Adipocyte (in vitro differentiated cells): ENCODE results near the gene CPA4.
"Not testable (repeated sequence)": the region's sequence is repeated elsewhere in the genome, so short reads cannot be mapped to it uniquely, and the experiment has no call there.

ENCODE experiments used
- DNase-seq: peaks from one replicate; pipeline ENCODE4 v3.0.0-alpha.2; 2015; ENCODE audit warnings: low read depth
- H3K27me3 ChIP-seq: replicated peaks from 2 replicates; pipeline ENCODE4 v1.7.0; 2013; ENCODE audit warnings: mild to moderate bottlenecking, low read length, moderate library complexity; ENCODE audit not compliant: control insufficient read depth, insufficient read depth
- H3K36me3 ChIP-seq: 2 replicates; pipeline ENCODE4 v1.7.0; 2013; ENCODE audit warnings: low read length, mild to moderate bottlenecking, moderate library complexity; ENCODE audit not compliant: control insufficient read depth, insufficient read depth, severe bottlenecking
- H3K4me1 ChIP-seq: 2 replicates; pipeline ENCODE4 v1.7.0; 2013; ENCODE audit warnings: mild to moderate bottlenecking, low read length, moderate library complexity; ENCODE audit not compliant: control insufficient read depth, insufficient read depth
- H3K4me3 ChIP-seq: 2 replicates; pipeline ENCODE4 v1.7.0; 2013; ENCODE audit warnings: mild to moderate bottlenecking, low read length, moderate library complexity
- H3K9ac ChIP-seq: 2 replicates; pipeline ENCODE4 v1.7.0; 2013; ENCODE audit warnings: mild to moderate bottlenecking, low read length, moderate library complexity
- H3K9me3 ChIP-seq: 2 replicates; pipeline ENCODE4 v1.7.0; 2013; ENCODE audit warnings: mild to moderate bottlenecking, low read length, moderate library complexity; ENCODE audit not compliant: control insufficient read depth

CPA4 gene

GRCh38 chr7:130292682-130293257 lies at the start of gene CPA4:
Gene CPA4 (plus strand): TSS chr7:130293161. CDS start chr7:130293181, 20 bp downstream.
- peak; percentile 90 for DNase-seq

DNA sequence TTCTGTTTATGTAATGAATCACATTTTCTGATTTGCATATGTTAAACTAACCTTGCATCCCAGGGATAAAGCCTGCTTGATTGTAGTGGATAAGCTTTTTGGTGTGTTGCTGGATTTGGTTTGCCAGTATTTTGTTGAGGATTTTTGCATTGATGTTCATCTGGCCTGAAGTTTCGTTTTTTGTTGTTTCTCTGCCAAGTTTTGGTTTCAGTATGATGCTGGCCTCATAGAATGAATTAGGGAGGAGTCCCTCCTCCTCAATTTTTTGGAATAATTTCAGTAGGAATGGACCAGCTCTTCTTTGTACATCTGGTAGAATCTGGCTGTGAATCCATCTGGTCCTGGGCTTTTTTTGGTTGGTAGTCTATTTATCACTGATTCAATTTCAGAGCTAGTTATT lies 49.5 kb upstream of the CPA4 start:
- not testable (repeated sequence) for H3K27me3 ChIP-seq, H3K9me3 ChIP-seq, H3K36me3 ChIP-seq, H3K9ac ChIP-seq, H3K4me1 ChIP-seq, H3K4me3 ChIP-seq
- DNase-seq = peak; percentile 57

More at GRCh38 chr7:130292682-130293257, at the start of gene CPA4:
- Histone ChIP-seq H3K36me3 (no peaks in the 10 kb centered on the region), H3K9me3 (no peaks in the 10 kb centered on the region), H3K4me3 (peak within 1 kb of the TSS; percentile 46), H3K4me1 (peaks cover 16% of the 10 kb centered on the region), H3K27me3 (no peaks in the 10 kb centered on the region), H3K9ac (peak within 1 kb of the TSS; percentile 24)

DNA sequence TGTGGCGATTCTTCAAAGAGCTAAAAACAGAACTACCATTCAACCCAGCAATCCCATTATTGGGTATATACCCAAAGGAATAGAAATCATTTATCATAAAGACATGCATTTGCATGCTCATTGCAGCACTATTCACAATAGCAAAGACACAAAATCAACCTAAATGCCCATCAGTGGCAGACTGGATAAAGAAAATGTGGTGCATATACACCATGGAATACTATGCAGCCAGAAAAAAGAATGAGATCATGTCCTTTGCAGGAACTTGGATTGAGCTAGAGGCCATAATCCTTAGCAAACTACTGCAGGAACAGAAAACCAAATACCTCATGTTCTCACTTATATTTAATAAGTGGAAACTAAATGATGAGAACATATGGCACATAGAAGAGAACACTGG lies 46.5 kb upstream of the CPA4 start:
- not testable (repeated sequence) for H3K4me1 ChIP-seq, H3K27me3 ChIP-seq, H3K9ac ChIP-seq, H3K36me3 ChIP-seq, H3K9me3 ChIP-seq, DNase-seq, H3K4me3 ChIP-seq

- H3K9me3 ChIP-seq, H3K27me3 ChIP-seq, H3K9ac ChIP-seq, H3K36me3 ChIP-seq, H3K4me1 ChIP-seq, H3K4me3 ChIP-seq, DNase-seq: not testable (repeated sequence)
Observed at GRCh38 chr7:130248842-130249241, 44.1 kb upstream of the CPA4 start.

- not testable (repeated sequence) for H3K36me3 ChIP-seq
Observed at GRCh38 chr7:130249626-130250025, 43.3 kb upstream of the CPA4 start.

GRCh38 chr7:130254555-130254954 lies 38.4 kb upstream of the CPA4 start:
- no peak for DNase-seq
- H3K4me3 ChIP-seq = no peak overlapping the region
- H3K4me1 ChIP-seq = no peaks in the 10 kb centered on the region
- H3K9ac ChIP-seq = no peak overlapping the region
- peaks cover 34% of the 10 kb centered on the region for H3K9me3 ChIP-seq
- no peaks in the 10 kb centered on the region for H3K36me3 ChIP-seq
- H3K27me3 ChIP-seq = no peaks in the 10 kb centered on the region

More at GRCh38 chr7:130249626-130250025, 43.3 kb upstream of the CPA4 start:
- DNase-seq, H3K4me3 ChIP-seq, H3K4me1 ChIP-seq, H3K9ac ChIP-seq, H3K27me3 ChIP-seq, H3K9me3 ChIP-seq: not testable (repeated sequence)

DNA sequence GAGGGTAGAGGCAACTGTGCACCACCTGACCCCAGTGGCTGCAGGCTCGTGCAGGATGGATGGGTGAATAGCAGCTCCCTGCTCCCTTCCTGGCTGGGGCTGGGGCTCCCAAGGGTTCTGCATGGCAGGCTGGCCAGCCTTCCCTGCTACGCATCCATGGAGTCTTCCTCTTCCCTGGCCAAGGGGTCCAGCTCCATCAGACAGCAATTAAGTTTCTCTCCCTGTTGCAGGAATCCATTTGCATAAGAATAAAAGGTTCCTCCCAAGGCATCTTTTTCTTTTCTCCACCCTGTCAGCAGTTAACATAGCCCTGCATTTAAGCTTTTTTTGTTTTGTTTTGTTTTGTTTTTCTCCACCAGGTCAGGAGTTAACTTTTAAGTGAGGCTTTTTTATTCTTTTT lies 36.3 kb upstream of the CPA4 start:
- DNase-seq = no peak
- Histone ChIP-seq H3K4me1 (no peaks in the 10 kb centered on the region), H3K4me3 (no peak overlapping the region), H3K27me3 (no peaks in the 10 kb centered on the region), H3K9ac (no peak overlapping the region), H3K9me3 (peaks cover 54% of the 10 kb centered on the region), H3K36me3 (no peaks in the 10 kb centered on the region)

DNA sequence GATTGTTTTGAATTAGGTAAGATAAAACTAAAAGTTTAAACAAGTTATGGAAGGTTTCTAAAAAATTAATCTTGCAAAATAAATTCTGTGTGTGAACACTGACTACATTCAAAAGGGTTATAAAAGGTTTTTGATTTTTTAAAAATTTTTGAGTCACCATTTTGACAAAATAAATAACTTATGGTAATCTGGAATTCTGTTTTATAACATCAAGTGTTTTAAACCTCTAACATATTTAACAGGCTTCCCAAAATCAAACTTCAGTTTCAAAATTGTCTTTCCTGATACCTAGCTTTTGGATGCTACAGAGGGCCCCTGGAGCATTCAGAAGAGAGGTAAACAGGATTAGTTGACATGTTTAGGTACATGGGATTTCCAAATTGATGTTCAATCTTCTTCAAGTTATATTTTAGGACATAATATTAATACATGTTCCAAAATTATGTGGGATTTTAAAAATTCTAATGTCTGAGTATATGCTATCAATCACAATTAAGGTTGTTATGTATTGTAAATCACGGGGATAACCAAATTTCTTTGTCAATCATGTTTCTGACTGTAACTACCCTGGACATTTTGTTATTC lies 34.4 kb upstream of the CPA4 start:
- Histone ChIP-seq H3K4me1 (no peaks in the 10 kb centered on the region), H3K4me3 (no peak overlapping the region), H3K9me3 (peaks cover 50% of the 10 kb centered on the region), H3K36me3 (no peaks in the 10 kb centered on the region), H3K9ac (no peak overlapping the region), H3K27me3 (peaks cover 5% of the 10 kb centered on the region)
- DNase-seq = no peak

DNA sequence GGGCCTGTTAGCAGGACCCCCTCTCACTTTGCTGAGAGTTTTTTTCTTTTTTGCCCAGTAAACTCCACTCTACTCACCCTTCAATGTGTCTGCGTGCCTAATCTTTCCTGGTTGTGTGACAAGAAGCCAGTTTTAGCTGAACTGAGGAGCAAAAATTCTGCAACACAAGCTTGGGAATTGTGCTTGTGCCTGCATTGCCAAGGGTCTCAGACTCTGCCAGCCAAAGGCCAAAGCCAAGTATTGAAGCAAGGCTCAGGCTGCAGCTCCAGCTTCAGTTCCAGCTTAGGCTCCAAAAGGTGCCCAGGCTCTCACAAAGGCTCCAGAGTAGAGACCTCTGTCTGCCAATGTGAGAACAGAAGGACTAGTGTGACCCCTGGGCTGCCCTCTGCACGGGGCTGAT lies 30.5 kb upstream of the CPA4 start:
- Histone ChIP-seq H3K4me3 (no peak overlapping the region), H3K27me3 (peaks cover 5% of the 10 kb centered on the region), H3K9ac (no peak overlapping the region), H3K9me3 (peaks cover 38% of the 10 kb centered on the region), H3K4me1 (no peaks in the 10 kb centered on the region), H3K36me3 (no peaks in the 10 kb centered on the region)
- no peak for DNase-seq

- Histone ChIP-seq H3K9ac (no peak overlapping the region), H3K4me1 (no peaks in the 10 kb centered on the region), H3K36me3 (no peaks in the 10 kb centered on the region), H3K27me3 (peaks cover 5% of the 10 kb centered on the region), H3K9me3 (peaks cover 32% of the 10 kb centered on the region), H3K4me3 (no peak overlapping the region)
- no peak for DNase-seq
Observed at GRCh38 chr7:130263130-130263529, 29.8 kb upstream of the CPA4 start.

GRCh38 chr7:130266258-130266960 lies 26.6 kb upstream of the CPA4 start, which contains the start of gene CPA2:
Gene CPA2 (plus strand): TSS chr7:130266863. CDS start chr7:130266882, 19 bp downstream.
- peaks cover under 1% of the 10 kb centered on the region for H3K9me3 ChIP-seq
- no peak for DNase-seq
- H3K4me3 ChIP-seq = no peak within 1 kb of the TSS

More at GRCh38 chr7:130266258-130266960, 26.6 kb upstream of the CPA4 start, which contains the start of gene CPA2:
- Histone ChIP-seq H3K4me1 (peaks cover 3% of the 10 kb centered on the region), H3K36me3 (no peaks in the 10 kb centered on the region), H3K27me3 (peaks cover 16% of the 10 kb centered on the region), H3K9ac (no peak within 1 kb of the TSS)
